Erythroblast (primary cell): ENCODE measurements around the gene FAH.

ENCODE experiments used
- GATA1 ChIP-seq: IDR thresholded peaks from 2 replicates; pipeline ENCODE4 v1.6.1; 2011; ENCODE audit warnings: low read depth, mild to moderate bottlenecking, control low read depth, low read length, moderate library complexity
- POLR2A ChIP-seq: IDR thresholded peaks from 2 replicates; pipeline ENCODE4 v1.6.1; 2011; ENCODE audit warnings: mild to moderate bottlenecking, low read length

DNA sequence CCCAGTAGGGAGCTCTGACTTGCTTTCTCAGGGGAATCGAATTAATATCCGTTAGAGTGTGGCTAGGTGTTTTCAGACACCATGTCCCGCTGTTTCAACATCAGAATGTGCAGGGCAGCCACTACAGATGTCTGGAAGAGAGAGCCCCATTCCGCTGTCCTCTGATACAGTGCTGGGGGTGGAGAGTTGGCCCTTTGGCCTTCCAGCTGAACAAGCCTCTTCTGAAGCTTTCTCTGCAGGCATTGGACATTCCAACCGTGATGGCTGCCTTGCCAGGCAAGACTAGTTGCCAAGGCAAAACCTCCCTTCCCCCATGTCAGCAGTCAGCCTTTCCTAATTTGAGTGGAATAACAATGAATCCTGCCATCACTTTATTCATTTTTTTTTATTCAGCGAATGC is 1.5 kb downstream of the FAH start:
- no peak for TF ChIP-seq POLR2A
- no peak for TF ChIP-seq GATA1
